H9 (cell line): Measurements from ENCODE around the gene RGS13. TPM values are rescaled to one million over a fixed set of nuclear protein-coding genes. Genes with fewer than 3 reads are reported as not detected.

Experiments
- DNase-seq: peaks from one replicate; pipeline ENCODE4 v3.0.0-alpha.2; 2017
- H2AFZ ChIP-seq: one replicate; pipeline ENCODE4 v1.6.1; 2013; ENCODE audit warnings: mild to moderate bottlenecking, low read length, control low read depth, moderate library complexity
- H2AK5ac ChIP-seq: 2 replicates; pipeline ENCODE4 v1.6.1; 2013; ENCODE audit warnings: low read length, control low read depth, mixed read lengths; ENCODE audit not compliant: insufficient read length
- H2BK120ac ChIP-seq: one replicate; pipeline ENCODE4 v1.6.1; 2013; ENCODE audit warnings: low read depth, mild to moderate bottlenecking, low read length, control low read depth, inconsistent platforms; ENCODE audit not compliant: poor library complexity, severe bottlenecking
- H2BK12ac ChIP-seq: 2 replicates; pipeline ENCODE4 v1.6.1; 2013; ENCODE audit warnings: low read length, control low read depth, mixed read lengths, low read depth; ENCODE audit not compliant: insufficient read length
- H2BK15ac ChIP-seq: 2 replicates; pipeline ENCODE4 v1.6.1; 2013; ENCODE audit warnings: low read depth, low read length, control low read depth
- H2BK20ac ChIP-seq: one replicate; pipeline ENCODE4 v1.6.1; 2013; ENCODE audit warnings: low read depth, mild to moderate bottlenecking, low read length, control low read depth, inconsistent platforms; ENCODE audit not compliant: poor library complexity, severe bottlenecking
- H2BK5ac ChIP-seq: 2 replicates; pipeline ENCODE4 v1.6.1; 2013; ENCODE audit warnings: low read length, control low read depth, mixed read lengths; ENCODE audit not compliant: insufficient read length
- H3K14ac ChIP-seq: 2 replicates; pipeline ENCODE4 v1.6.1; 2013; ENCODE audit warnings: low read length, control low read depth; ENCODE audit not compliant: insufficient read depth
- H3K18ac ChIP-seq: 2 replicates; pipeline ENCODE4 v1.6.1; 2013; ENCODE audit warnings: low read depth, mild to moderate bottlenecking, mixed read lengths, low read length, control low read depth; ENCODE audit not compliant: insufficient read length
- H3K23ac ChIP-seq: 2 replicates; pipeline ENCODE4 v1.6.1; 2013; ENCODE audit warnings: low read length, control low read depth, mixed read lengths, low read depth; ENCODE audit not compliant: insufficient read length
- H3K23me2 ChIP-seq: 2 replicates; pipeline ENCODE4 v1.6.1; 2013; ENCODE audit warnings: low read depth, mild to moderate bottlenecking, mixed read lengths, low read length, control low read depth; ENCODE audit not compliant: insufficient read length, poor library complexity, severe bottlenecking
- H3K27ac ChIP-seq: 2 replicates; pipeline ENCODE4 v1.5.1; 2013; ENCODE audit warnings: low read length, control low read depth, mixed read lengths, low read depth; ENCODE audit not compliant: insufficient read length
- H3K27me3 ChIP-seq: 2 replicates; pipeline ENCODE4 v1.6.1; 2013; ENCODE audit warnings: low read length, control low read depth, inconsistent platforms; ENCODE audit not compliant: insufficient read depth
- H3K4ac ChIP-seq: 2 replicates; pipeline ENCODE4 v1.6.1; 2013; ENCODE audit warnings: low read depth, mild to moderate bottlenecking, control low read depth, inconsistent platforms, low read length, moderate library complexity
- H3K4me1 ChIP-seq: 2 replicates; pipeline ENCODE4 v1.6.1; 2013; ENCODE audit warnings: low read length, control low read depth, inconsistent platforms; ENCODE audit not compliant: insufficient read depth
- H3K4me2 ChIP-seq: 2 replicates; pipeline ENCODE4 v1.6.1; 2013; ENCODE audit warnings: low read length, control low read depth, mixed read lengths; ENCODE audit not compliant: insufficient read length, insufficient read depth
- H3K56ac ChIP-seq: 2 replicates; pipeline ENCODE4 v1.6.1; 2013; ENCODE audit warnings: low read depth, mild to moderate bottlenecking, mixed read lengths, low read length, control low read depth; ENCODE audit not compliant: insufficient read length
- H3K79me1 ChIP-seq: 2 replicates; pipeline ENCODE4 v1.6.1; 2013; ENCODE audit warnings: low read depth, mild to moderate bottlenecking, moderate library complexity, low read length, control low read depth, inconsistent platforms; ENCODE audit not compliant: insufficient read depth, poor library complexity, severe bottlenecking
- H3K79me2 ChIP-seq: 2 replicates; pipeline ENCODE4 v1.6.1; 2013; ENCODE audit warnings: low read length, control low read depth, inconsistent platforms; ENCODE audit not compliant: insufficient read depth
- H3K9ac ChIP-seq: 2 replicates; pipeline ENCODE4 v1.6.1; 2013; ENCODE audit warnings: low read length, control low read depth, mixed read lengths; ENCODE audit not compliant: insufficient read length; ENCODE audit errors: extremely low read depth
- H3K9me3 ChIP-seq: one replicate; pipeline ENCODE4 v1.6.1; 2013; ENCODE audit warnings: low read depth, low read length, inconsistent platforms; ENCODE audit not compliant: control insufficient read depth
- H3T11ph ChIP-seq: one replicate; pipeline ENCODE4 v1.6.1; 2013; ENCODE audit warnings: mild to moderate bottlenecking, low read length, control low read depth, inconsistent platforms
- H4K20me1 ChIP-seq: one replicate; pipeline ENCODE4 v1.6.1; 2013; ENCODE audit not compliant: control insufficient read depth, insufficient read length, insufficient read depth
- H4K5ac ChIP-seq: 2 replicates; pipeline ENCODE4 v1.6.1; 2013; ENCODE audit warnings: low read depth, mild to moderate bottlenecking, mixed read lengths, low read length, control low read depth; ENCODE audit not compliant: insufficient read length
- H4K8ac ChIP-seq: replicated peaks from 2 replicates; pipeline ENCODE4 v1.6.1; 2013; ENCODE audit warnings: low read length, control low read depth, mixed read lengths, low read depth; ENCODE audit not compliant: insufficient read length
- H4K91ac ChIP-seq: 2 replicates; pipeline ENCODE4 v1.6.1; 2013; ENCODE audit warnings: low read depth, mild to moderate bottlenecking, moderate library complexity, mixed read lengths, low read length, control low read depth; ENCODE audit not compliant: insufficient read length
- H3K27ac Mint-ChIP-seq, 3 experiments: 2 replicates in 2 of 3; 3 replicates in 1 of 3; pipeline ENCODE4 v1.8.0; 2020 to 2021; ENCODE audit warnings: mixed read lengths in 3 of 3, mild to moderate bottlenecking in 1 of 3, moderate library complexity in 1 of 3
- H3K27me3 Mint-ChIP-seq: 2 replicates; pipeline ENCODE4 v1.8.0; 2021; ENCODE audit warnings: low read depth, mild to moderate bottlenecking, moderate library complexity, mixed read lengths
- H3K36me3 Mint-ChIP-seq, 3 experiments: 2 replicates in 2 of 3; 3 replicates in 1 of 3; pipeline ENCODE4 v1.8.0; 2020 to 2021; ENCODE audit warnings: low read depth in 3 of 3, mixed read lengths in 3 of 3; ENCODE audit not compliant: insufficient read depth in 1 of 3
- H3K4me1 Mint-ChIP-seq, 2 experiments: 2 replicates each; pipeline ENCODE4 v1.8.0; 2020; ENCODE audit warnings: mixed read lengths in 2 of 2
- H3K4me3 Mint-ChIP-seq, 2 experiments: 2 replicates in 1 of 2; 3 replicates in 1 of 2; pipeline ENCODE4 v1.8.0; 2020 to 2021; ENCODE audit warnings: mild to moderate bottlenecking in 2 of 2, mixed read lengths in 2 of 2, moderate library complexity in 1 of 2
- H3K9me3 Mint-ChIP-seq, 2 experiments: 2 replicates in 1 of 2; 3 replicates in 1 of 2; pipeline ENCODE4 v1.8.0; 2020; ENCODE audit warnings: mild to moderate bottlenecking in 2 of 2, mixed read lengths in 2 of 2, moderate library complexity in 1 of 2
- WGBS: extraction: QIAGEN DNeasy Blood & Tissue Kit; methylation state at CpG from one replicate; pipeline ENCODE4 v1.1.7; 2013; ENCODE audit warnings: missing lambda C conversion rate, low lambda C conversion rate, mixed read lengths; ENCODE audit not compliant: insufficient read length; ENCODE audit errors: extremely low coverage; 5-methylcytosine and 5-hydroxymethylcytosine counted together
- total RNA-seq: library from RNA; stranded (reverse); gene quantifications from 2 replicates; pipeline ENCODE4 v1.2.1, GENCODE V29; 2021
- TF ChIP-seq, protein P1 (sequence below): fragments of 200-600 bp; sonication (generic); conservative IDR thresholded peaks from 3 replicates; pipeline ENCODE4 v1.8.0; 2021; ENCODE audit warnings: antibody characterized with exemption, mild to moderate bottlenecking

Gene RGS13
- total RNA-seq, 1 experiment from 2014 or later, result not detected

DNA sequence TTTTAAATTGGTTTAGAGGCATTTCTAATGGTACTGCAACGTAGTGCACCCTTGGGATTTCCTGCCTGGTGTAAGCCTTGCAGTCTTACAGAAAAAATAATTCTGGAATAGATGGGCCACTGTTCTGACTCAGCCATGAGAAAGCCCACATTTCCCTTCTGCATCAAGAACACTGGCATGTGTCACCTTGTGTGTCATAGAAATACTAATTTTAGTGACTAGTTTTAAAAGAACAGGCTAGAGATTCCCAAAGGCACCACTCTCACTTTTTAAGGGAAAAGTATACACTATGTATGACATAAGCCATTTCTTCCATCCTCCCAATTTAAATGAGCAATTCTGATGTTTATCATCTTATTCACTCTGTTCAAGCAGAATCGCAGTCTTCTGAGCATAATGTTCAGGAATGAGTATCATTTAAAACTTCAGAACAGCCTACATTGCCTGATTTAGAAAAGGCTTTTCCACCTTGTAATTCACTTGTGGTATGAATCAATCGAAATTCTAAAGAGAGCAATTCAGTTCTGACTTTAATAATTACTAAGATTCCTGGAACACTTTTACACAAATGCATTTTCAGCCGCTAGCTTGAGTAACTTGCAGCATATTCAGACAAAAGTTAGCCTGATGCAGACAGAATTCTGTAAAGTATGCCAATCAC lies 18.8 kb downstream of the RGS13 start:
- Histone ChIP-seq H3K27ac (no peak overlapping the region), H3K56ac (no peak overlapping the region), H2AFZ (no peak overlapping the region), H3K9ac (no peak overlapping the region), H3K9me3 (no peaks in the 10 kb centered on the region), H2BK15ac (no peak overlapping the region), H4K5ac (no peak overlapping the region), H2BK12ac (no peak overlapping the region), H3K18ac (no peak overlapping the region), H4K20me1 (no peaks in the 10 kb centered on the region), H2BK120ac (no peak overlapping the region), H3K4me2 (no peak overlapping the region), H2BK20ac (no peak overlapping the region), H4K8ac (no peak overlapping the region), H4K91ac (no peak overlapping the region), H3K4me1 (peaks cover 4% of the 10 kb centered on the region; the same call in 1 of the 2 replicates), H3K79me2 (no peaks in the 10 kb centered on the region), H3K79me1 (no peaks in the 10 kb centered on the region), H3K27me3 (no peaks in the 10 kb centered on the region), H3K14ac (no peak overlapping the region), H2AK5ac (no peak overlapping the region), H3T11ph (no peak overlapping the region), H2BK5ac (no peak overlapping the region), H3K23me2 (no peaks in the 10 kb centered on the region), H3K4ac (no peak overlapping the region), H3K23ac (no peak overlapping the region)
- no peak for DNase-seq
- Mint-ChIP-seq H3K36me3 (no peaks in the 10 kb centered on the region), H3K4me1 (no peaks in the 10 kb centered on the region), H3K4me3 (no peak overlapping the region), H3K9me3 (no peaks in the 10 kb centered on the region), H3K27me3 (no peaks in the 10 kb centered on the region), H3K27ac (no peak overlapping the region)
- TF ChIP-seq, protein P1, sequence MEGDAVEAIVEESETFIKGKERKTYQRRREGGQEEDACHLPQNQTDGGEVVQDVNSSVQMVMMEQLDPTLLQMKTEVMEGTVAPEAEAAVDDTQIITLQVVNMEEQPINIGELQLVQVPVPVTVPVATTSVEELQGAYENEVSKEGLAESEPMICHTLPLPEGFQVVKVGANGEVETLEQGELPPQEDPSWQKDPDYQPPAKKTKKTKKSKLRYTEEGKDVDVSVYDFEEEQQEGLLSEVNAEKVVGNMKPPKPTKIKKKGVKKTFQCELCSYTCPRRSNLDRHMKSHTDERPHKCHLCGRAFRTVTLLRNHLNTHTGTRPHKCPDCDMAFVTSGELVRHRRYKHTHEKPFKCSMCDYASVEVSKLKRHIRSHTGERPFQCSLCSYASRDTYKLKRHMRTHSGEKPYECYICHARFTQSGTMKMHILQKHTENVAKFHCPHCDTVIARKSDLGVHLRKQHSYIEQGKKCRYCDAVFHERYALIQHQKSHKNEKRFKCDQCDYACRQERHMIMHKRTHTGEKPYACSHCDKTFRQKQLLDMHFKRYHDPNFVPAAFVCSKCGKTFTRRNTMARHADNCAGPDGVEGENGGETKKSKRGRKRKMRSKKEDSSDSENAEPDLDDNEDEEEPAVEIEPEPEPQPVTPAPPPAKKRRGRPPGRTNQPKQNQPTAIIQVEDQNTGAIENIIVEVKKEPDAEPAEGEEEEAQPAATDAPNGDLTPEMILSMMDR, result no peak
- WGBS, result no CpG with 5 or more reads among the region's 4 CpGs
